ENCODE data around the gene KCNQ4.

GRCh38 chr1:40762144-40762923 lies 21.3 kb upstream of the KCNQ4 start:
- TF ChIP-seq CTCF (IDR thresholded peaks at IDR 0.05; ENCODE audit: poor library complexity, severe bottlenecking): no peak
- no peak for TF ChIP-seq POLR2AphosphoS5 (IDR thresholded peaks at IDR 0.05)
- TF ChIP-seq RAD21 (conservative IDR thresholded peaks at IDR 0.05): no peak
- TF ChIP-seq TAF1 (IDR thresholded peaks at IDR 0.05; ENCODE audit: low read depth): no peak
